OCI-LY1 (cell line): ENCODE results near the gene BUB1B.

Experiments
- H2AFZ ChIP-seq: fragments of 200-600 bp; sonication (generic), shearing (Covaris generic); 2 replicates; pipeline ENCODE4 v1.6.0; 2014; ENCODE audit warnings: antibody characterized with exemption, mild to moderate bottlenecking, low read length
- H3F3A ChIP-seq: fragments of 200-600 bp; sonication (generic), shearing (Covaris generic); 2 replicates; pipeline ENCODE4 v1.6.0; 2014; ENCODE audit warnings: mild to moderate bottlenecking, antibody characterized with exemption, low read length, moderate library complexity; ENCODE audit not compliant: insufficient read depth
- H3K27ac ChIP-seq: fragments of 200-600 bp; sonication (generic); 2 replicates; pipeline ENCODE4 v1.5.1; 2014; ENCODE audit warnings: low read length, mixed run types, mild to moderate bottlenecking, low read depth; ENCODE audit not compliant: poor library complexity, severe bottlenecking
- H3K27me3 ChIP-seq: fragments of 200-600 bp; sonication (generic); 2 replicates; pipeline ENCODE4 v1.6.0; 2014; ENCODE audit warnings: antibody characterized with exemption, mild to moderate bottlenecking, low read length, moderate library complexity; ENCODE audit not compliant: insufficient read depth
- H3K36me3 ChIP-seq: fragments of 200-600 bp; sonication (generic); 2 replicates; pipeline ENCODE4 v1.6.1; 2014; ENCODE audit warnings: mild to moderate bottlenecking, antibody characterized with exemption, low read length, moderate library complexity, mixed read lengths; ENCODE audit not compliant: insufficient read depth
- H3K4me1 ChIP-seq: fragments of 200-600 bp; sonication (generic); 2 replicates; pipeline ENCODE4 v1.5.1; 2014; ENCODE audit warnings: mild to moderate bottlenecking, low read length, moderate library complexity; ENCODE audit not compliant: insufficient read depth, severe bottlenecking
- H3K4me2 ChIP-seq: fragments of 200-600 bp; sonication (generic), shearing (Covaris generic); 2 replicates; pipeline ENCODE4 v1.6.1; 2014; ENCODE audit warnings: low read length
- H3K4me3 ChIP-seq: fragments of 200-600 bp; sonication (generic); 2 replicates; pipeline ENCODE4 v1.5.1; 2014; ENCODE audit warnings: low read length, low read depth, mild to moderate bottlenecking, mixed read lengths; ENCODE audit not compliant: poor library complexity, severe bottlenecking
- H3K79me2 ChIP-seq: fragments of 200-600 bp; shearing (Covaris generic); 2 replicates; pipeline ENCODE4 v1.6.1; 2016; ENCODE audit warnings: mixed run types, low read length, mixed read lengths; ENCODE audit not compliant: insufficient read depth
- H3K9ac ChIP-seq: fragments of 200-600 bp; sonication (generic), shearing (Covaris generic); 2 replicates; pipeline ENCODE4 v1.6.1; 2014; ENCODE audit warnings: mild to moderate bottlenecking, low read length, mixed read lengths
- H3K9me2 ChIP-seq: fragments of 200-600 bp; sonication (generic), shearing (Covaris generic); 2 replicates; pipeline ENCODE4 v1.6.1; 2014; ENCODE audit warnings: low read depth, mild to moderate bottlenecking, low read length, mixed read lengths
- H3K9me3 ChIP-seq: fragments of 200-600 bp; shearing (Covaris generic); 2 replicates; pipeline ENCODE4 v1.6.1; 2014; ENCODE audit warnings: low read length, mixed read lengths
- H4K20me1 ChIP-seq: fragments of 200-600 bp; sonication (generic), shearing (Covaris generic); 2 replicates; pipeline ENCODE4 v1.6.0; 2016; ENCODE audit warnings: mild to moderate bottlenecking, low read length; ENCODE audit not compliant: insufficient read depth
- EZH2 ChIP-seq: fragments of 200-600 bp; sonication (generic), shearing (Covaris generic); IDR thresholded peaks from 2 replicates; pipeline ENCODE4 v1.8.0; 2017; ENCODE audit warnings: borderline replicate concordance, mixed run types, mild to moderate bottlenecking, antibody characterized with exemption, low read length, moderate library complexity, mixed read lengths
- TF ChIP-seq, protein P1 (sequence below): fragments of 200-600 bp; sonication (generic), shearing (Covaris generic); IDR thresholded peaks from 2 replicates; pipeline ENCODE4 v1.5.1; 2017; ENCODE audit warnings: mild to moderate bottlenecking, antibody characterized with exemption, low read length, moderate library complexity, mixed read lengths

Gene BUB1B

GRCh38 chr15:40242601-40243000, 81.7 kb downstream of the BUB1B start:
- TF ChIP-seq, protein P1, sequence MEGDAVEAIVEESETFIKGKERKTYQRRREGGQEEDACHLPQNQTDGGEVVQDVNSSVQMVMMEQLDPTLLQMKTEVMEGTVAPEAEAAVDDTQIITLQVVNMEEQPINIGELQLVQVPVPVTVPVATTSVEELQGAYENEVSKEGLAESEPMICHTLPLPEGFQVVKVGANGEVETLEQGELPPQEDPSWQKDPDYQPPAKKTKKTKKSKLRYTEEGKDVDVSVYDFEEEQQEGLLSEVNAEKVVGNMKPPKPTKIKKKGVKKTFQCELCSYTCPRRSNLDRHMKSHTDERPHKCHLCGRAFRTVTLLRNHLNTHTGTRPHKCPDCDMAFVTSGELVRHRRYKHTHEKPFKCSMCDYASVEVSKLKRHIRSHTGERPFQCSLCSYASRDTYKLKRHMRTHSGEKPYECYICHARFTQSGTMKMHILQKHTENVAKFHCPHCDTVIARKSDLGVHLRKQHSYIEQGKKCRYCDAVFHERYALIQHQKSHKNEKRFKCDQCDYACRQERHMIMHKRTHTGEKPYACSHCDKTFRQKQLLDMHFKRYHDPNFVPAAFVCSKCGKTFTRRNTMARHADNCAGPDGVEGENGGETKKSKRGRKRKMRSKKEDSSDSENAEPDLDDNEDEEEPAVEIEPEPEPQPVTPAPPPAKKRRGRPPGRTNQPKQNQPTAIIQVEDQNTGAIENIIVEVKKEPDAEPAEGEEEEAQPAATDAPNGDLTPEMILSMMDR, result no peak
- no peak for TF ChIP-seq EZH2

GRCh38 chr15:40243126-40243810, 82.4 kb downstream of the BUB1B start:
- Histone ChIP-seq H3K79me2 (no peaks in the 10 kb centered on the region), H3K36me3 (no peaks in the 10 kb centered on the region), H3K9me2 (no peaks in the 10 kb centered on the region), H3K4me2 (no peak overlapping the region), H3K4me3 (no peak overlapping the region), H3K9ac (no peak overlapping the region), H3K4me1 (peaks cover 12% of the 10 kb centered on the region), H3K9me3 (no peaks in the 10 kb centered on the region), H3K27me3 (no peaks in the 10 kb centered on the region; the same call in 1 of the 2 replicates), H3F3A (no peaks in the 10 kb centered on the region), H4K20me1 (no peaks in the 10 kb centered on the region), H2AFZ (no peak overlapping the region), H3K27ac (no peak overlapping the region)
- TF ChIP-seq, protein P1, result no peak
- no peak for TF ChIP-seq EZH2

More at GRCh38 chr15:40242601-40243000, 81.7 kb downstream of the BUB1B start:
- no peaks in the 10 kb centered on the region; the same call in 1 of the 2 replicates for H3K27me3 ChIP-seq
- peaks cover 13% of the 10 kb centered on the region for H3K4me1 ChIP-seq
- no peak overlapping the region for H3K4me2 ChIP-seq
- H3F3A ChIP-seq, result no peaks in the 10 kb centered on the region
- no peak overlapping the region for H3K4me3 ChIP-seq
- H3K9me2 ChIP-seq, result no peaks in the 10 kb centered on the region
- no peak overlapping the region for H2AFZ ChIP-seq
- no peaks in the 10 kb centered on the region for H3K79me2 ChIP-seq
- H4K20me1 ChIP-seq, result no peaks in the 10 kb centered on the region
- H3K9me3 ChIP-seq, result no peaks in the 10 kb centered on the region
- H3K27ac ChIP-seq, result no peak overlapping the region
- no peaks in the 10 kb centered on the region for H3K36me3 ChIP-seq
- H3K9ac ChIP-seq, result no peak overlapping the region

DNA sequence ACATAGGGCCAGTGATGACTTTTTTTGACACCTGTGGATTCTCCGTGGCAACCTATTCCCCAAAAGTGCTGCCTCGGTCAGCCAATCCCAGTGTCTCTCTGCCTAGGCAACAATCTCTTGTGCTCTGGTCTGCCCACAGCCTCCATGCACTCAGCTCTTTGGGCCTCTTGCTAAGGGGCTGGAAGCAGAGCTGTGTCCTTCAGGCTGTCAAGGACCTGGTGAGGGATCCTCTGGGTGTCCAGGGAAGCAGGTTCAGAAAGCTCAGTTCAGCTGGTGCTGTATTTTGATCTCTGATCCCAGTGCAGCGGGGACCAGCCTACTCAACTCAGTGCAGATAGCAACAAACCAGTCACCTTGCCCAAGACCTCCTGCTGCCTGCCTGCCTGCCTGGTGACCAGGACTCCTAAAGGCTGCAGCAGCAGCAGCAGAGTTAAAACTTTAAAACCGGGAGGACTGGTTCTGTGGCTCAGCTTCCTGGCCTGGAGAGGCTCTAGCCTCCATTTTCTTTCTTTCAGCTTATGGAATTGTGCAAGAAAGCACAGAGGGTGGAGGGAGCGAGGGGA, 84.2 kb downstream of the BUB1B start:
- no peaks in the 10 kb centered on the region; the same call in 1 of the 2 replicates for H3K27me3 ChIP-seq
- H3F3A ChIP-seq, result no peaks in the 10 kb centered on the region
- H4K20me1 ChIP-seq, result no peaks in the 10 kb centered on the region
- no peak overlapping the region for H3K4me2 ChIP-seq
- no peaks in the 10 kb centered on the region for H3K79me2 ChIP-seq
- no peak overlapping the region for H3K27ac ChIP-seq
- no peak for TF ChIP-seq EZH2
- TF ChIP-seq, protein P1, result no peak
- H3K9ac ChIP-seq, result no peak overlapping the region
- H3K36me3 ChIP-seq, result no peaks in the 10 kb centered on the region
- H3K9me3 ChIP-seq, result no peaks in the 10 kb centered on the region
- H3K4me1 ChIP-seq, result no peaks in the 10 kb centered on the region
- no peak overlapping the region for H3K4me3 ChIP-seq
- no peaks in the 10 kb centered on the region for H3K9me2 ChIP-seq
- no peak overlapping the region for H2AFZ ChIP-seq
